OCI-LY1 (cell line): ENCODE measurements around the gene FKBP15.

ENCODE experiments used
- H2AFZ ChIP-seq: fragments of 200-600 bp; sonication (generic), shearing (Covaris generic); 2 replicates; pipeline ENCODE4 v1.6.0; 2014; ENCODE audit warnings: antibody characterized with exemption, mild to moderate bottlenecking, low read length
- H3F3A ChIP-seq: fragments of 200-600 bp; sonication (generic), shearing (Covaris generic); 2 replicates; pipeline ENCODE4 v1.6.0; 2014; ENCODE audit warnings: mild to moderate bottlenecking, antibody characterized with exemption, low read length, moderate library complexity; ENCODE audit not compliant: insufficient read depth
- H3K27ac ChIP-seq: fragments of 200-600 bp; sonication (generic); 2 replicates; pipeline ENCODE4 v1.5.1; 2014; ENCODE audit warnings: low read length, mixed run types, mild to moderate bottlenecking, low read depth; ENCODE audit not compliant: poor library complexity, severe bottlenecking
- H3K27me3 ChIP-seq: fragments of 200-600 bp; sonication (generic); 2 replicates; pipeline ENCODE4 v1.6.0; 2014; ENCODE audit warnings: antibody characterized with exemption, mild to moderate bottlenecking, low read length, moderate library complexity; ENCODE audit not compliant: insufficient read depth
- H3K36me3 ChIP-seq: fragments of 200-600 bp; sonication (generic); 2 replicates; pipeline ENCODE4 v1.6.1; 2014; ENCODE audit warnings: mild to moderate bottlenecking, antibody characterized with exemption, low read length, moderate library complexity, mixed read lengths; ENCODE audit not compliant: insufficient read depth
- H3K4me1 ChIP-seq: fragments of 200-600 bp; sonication (generic); 2 replicates; pipeline ENCODE4 v1.5.1; 2014; ENCODE audit warnings: mild to moderate bottlenecking, low read length, moderate library complexity; ENCODE audit not compliant: insufficient read depth, severe bottlenecking
- H3K4me2 ChIP-seq: fragments of 200-600 bp; sonication (generic), shearing (Covaris generic); 2 replicates; pipeline ENCODE4 v1.6.1; 2014; ENCODE audit warnings: low read length
- H3K4me3 ChIP-seq: fragments of 200-600 bp; sonication (generic); 2 replicates; pipeline ENCODE4 v1.5.1; 2014; ENCODE audit warnings: low read length, low read depth, mild to moderate bottlenecking, mixed read lengths; ENCODE audit not compliant: poor library complexity, severe bottlenecking
- H3K79me2 ChIP-seq: fragments of 200-600 bp; shearing (Covaris generic); 2 replicates; pipeline ENCODE4 v1.6.1; 2016; ENCODE audit warnings: mixed run types, low read length, mixed read lengths; ENCODE audit not compliant: insufficient read depth
- H3K9ac ChIP-seq: fragments of 200-600 bp; sonication (generic), shearing (Covaris generic); 2 replicates; pipeline ENCODE4 v1.6.1; 2014; ENCODE audit warnings: mild to moderate bottlenecking, low read length, mixed read lengths
- H3K9me2 ChIP-seq: fragments of 200-600 bp; sonication (generic), shearing (Covaris generic); 2 replicates; pipeline ENCODE4 v1.6.1; 2014; ENCODE audit warnings: low read depth, mild to moderate bottlenecking, low read length, mixed read lengths
- H3K9me3 ChIP-seq: fragments of 200-600 bp; shearing (Covaris generic); 2 replicates; pipeline ENCODE4 v1.6.1; 2014; ENCODE audit warnings: low read length, mixed read lengths
- H4K20me1 ChIP-seq: fragments of 200-600 bp; sonication (generic), shearing (Covaris generic); 2 replicates; pipeline ENCODE4 v1.6.0; 2016; ENCODE audit warnings: mild to moderate bottlenecking, low read length; ENCODE audit not compliant: insufficient read depth
- EZH2 ChIP-seq: fragments of 200-600 bp; sonication (generic), shearing (Covaris generic); IDR thresholded peaks from 2 replicates; pipeline ENCODE4 v1.8.0; 2017; ENCODE audit warnings: borderline replicate concordance, mixed run types, mild to moderate bottlenecking, antibody characterized with exemption, low read length, moderate library complexity, mixed read lengths
- TF ChIP-seq, protein P1 (sequence below): fragments of 200-600 bp; sonication (generic), shearing (Covaris generic); IDR thresholded peaks from 2 replicates; pipeline ENCODE4 v1.5.1; 2017; ENCODE audit warnings: mild to moderate bottlenecking, antibody characterized with exemption, low read length, moderate library complexity, mixed read lengths

Gene FKBP15

DNA sequence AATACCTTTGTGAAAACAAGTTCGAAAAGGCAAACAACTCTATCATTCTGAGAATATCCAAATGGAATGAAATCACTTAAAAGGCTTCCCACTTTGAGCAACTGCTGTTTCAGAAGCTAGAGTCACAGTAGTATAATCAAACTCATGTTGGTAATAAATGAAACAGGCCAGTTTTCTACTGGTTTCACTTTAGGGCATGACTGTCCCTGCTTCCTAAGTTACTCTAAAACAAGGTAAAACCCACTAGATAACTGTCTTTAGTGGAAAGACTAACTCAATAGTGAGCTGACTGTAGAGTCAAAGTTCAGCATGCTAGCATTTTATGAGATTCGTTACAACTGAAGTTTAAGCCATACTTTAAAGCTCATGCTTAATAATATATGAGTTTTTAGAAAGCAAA, 48.3 kb upstream of the FKBP15 start:
- no peaks in the 10 kb centered on the region for H4K20me1 ChIP-seq
- no peaks in the 10 kb centered on the region for H3F3A ChIP-seq
- no peaks in the 10 kb centered on the region for H3K27me3 ChIP-seq
- no peak overlapping the region for H3K27ac ChIP-seq
- no peak overlapping the region for H3K9ac ChIP-seq
- no peaks in the 10 kb centered on the region for H3K79me2 ChIP-seq
- no peak overlapping the region for H3K4me2 ChIP-seq
- no peak for TF ChIP-seq EZH2
- TF ChIP-seq, protein P1, sequence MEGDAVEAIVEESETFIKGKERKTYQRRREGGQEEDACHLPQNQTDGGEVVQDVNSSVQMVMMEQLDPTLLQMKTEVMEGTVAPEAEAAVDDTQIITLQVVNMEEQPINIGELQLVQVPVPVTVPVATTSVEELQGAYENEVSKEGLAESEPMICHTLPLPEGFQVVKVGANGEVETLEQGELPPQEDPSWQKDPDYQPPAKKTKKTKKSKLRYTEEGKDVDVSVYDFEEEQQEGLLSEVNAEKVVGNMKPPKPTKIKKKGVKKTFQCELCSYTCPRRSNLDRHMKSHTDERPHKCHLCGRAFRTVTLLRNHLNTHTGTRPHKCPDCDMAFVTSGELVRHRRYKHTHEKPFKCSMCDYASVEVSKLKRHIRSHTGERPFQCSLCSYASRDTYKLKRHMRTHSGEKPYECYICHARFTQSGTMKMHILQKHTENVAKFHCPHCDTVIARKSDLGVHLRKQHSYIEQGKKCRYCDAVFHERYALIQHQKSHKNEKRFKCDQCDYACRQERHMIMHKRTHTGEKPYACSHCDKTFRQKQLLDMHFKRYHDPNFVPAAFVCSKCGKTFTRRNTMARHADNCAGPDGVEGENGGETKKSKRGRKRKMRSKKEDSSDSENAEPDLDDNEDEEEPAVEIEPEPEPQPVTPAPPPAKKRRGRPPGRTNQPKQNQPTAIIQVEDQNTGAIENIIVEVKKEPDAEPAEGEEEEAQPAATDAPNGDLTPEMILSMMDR = no peak
- peaks cover 5% of the 10 kb centered on the region for H3K4me1 ChIP-seq
- no peaks in the 10 kb centered on the region for H3K9me3 ChIP-seq
- H3K4me3 ChIP-seq = no peak overlapping the region
- H3K9me2 ChIP-seq = no peaks in the 10 kb centered on the region
- H2AFZ ChIP-seq = no peak overlapping the region
- peaks cover 58% of the 10 kb centered on the region for H3K36me3 ChIP-seq

GRCh38 chr9:113267911-113268566, 47.0 kb upstream of the FKBP15 start:
- Histone ChIP-seq H3K79me2 (no peaks in the 10 kb centered on the region), H3K9me2 (no peaks in the 10 kb centered on the region), H3K27me3 (no peaks in the 10 kb centered on the region), H3F3A (no peaks in the 10 kb centered on the region), H2AFZ (no peak overlapping the region), H3K4me1 (no peaks in the 10 kb centered on the region), H3K27ac (no peak overlapping the region), H3K4me2 (no peak overlapping the region), H3K36me3 (peaks cover 53% of the 10 kb centered on the region), H4K20me1 (no peaks in the 10 kb centered on the region), H3K9ac (no peak overlapping the region), H3K9me3 (no peaks in the 10 kb centered on the region), H3K4me3 (no peak overlapping the region)
- TF ChIP-seq, protein P1 = no peak
- TF ChIP-seq EZH2 = no peak

DNA sequence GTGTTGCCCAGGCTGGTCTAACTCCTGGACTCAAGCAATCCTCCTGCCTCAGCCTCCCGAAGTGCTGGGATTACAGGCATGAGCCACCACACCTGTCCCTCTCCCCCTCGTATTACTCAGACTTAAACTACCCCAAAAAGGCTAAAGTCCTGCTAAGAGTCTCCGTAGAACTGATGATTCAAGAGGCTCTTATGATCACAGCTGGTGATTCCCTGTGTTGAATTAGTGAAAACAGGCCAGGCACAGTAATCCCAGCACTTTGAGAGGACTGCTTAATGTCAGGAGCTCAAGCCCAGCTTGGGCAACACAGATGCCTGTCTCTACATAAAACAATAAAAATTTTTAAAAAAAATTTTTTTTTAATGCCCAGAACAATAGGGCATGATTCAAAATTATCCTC, 45.1 kb upstream of the FKBP15 start:
- Histone ChIP-seq H4K20me1 (no peaks in the 10 kb centered on the region), H3K9me2 (no peaks in the 10 kb centered on the region), H3K9me3 (no peaks in the 10 kb centered on the region), H3K36me3 (peaks cover 39% of the 10 kb centered on the region), H3K79me2 (no peaks in the 10 kb centered on the region), H3K27ac (no peak overlapping the region), H2AFZ (no peak overlapping the region), H3K4me2 (no peak overlapping the region), H3K4me1 (no peaks in the 10 kb centered on the region), H3K27me3 (no peaks in the 10 kb centered on the region), H3K9ac (no peak overlapping the region), H3K4me3 (no peak overlapping the region), H3F3A (no peaks in the 10 kb centered on the region)
- no peak for TF ChIP-seq EZH2
- TF ChIP-seq, protein P1 = no peak
